D341Med (cell line): Measurements from ENCODE around the gene MRPL17.
"Not testable (repeated sequence)": the region's sequence is repeated elsewhere in the genome, so short reads cannot be mapped to it uniquely, and the experiment has no call there.

Source experiments
- DNase-seq: peaks from one replicate; pipeline ENCODE4 v3.0.0; 2012; ENCODE audit warnings: low spot score

Gene MRPL17

GRCh38 chr11:6682936-6683861, at the start of gene MRPL17:
MRPL17 (minus strand) TSS chr11:6683340; CDS start chr11:6683296, 44 bp downstream.
- DNase-seq: peak; percentile 95

GRCh38 chr11:6727971-6728760, 45.0 kb upstream of the MRPL17 start:
- DNase-seq: no peak

GRCh38 chr11:6725386-6725896, 42.3 kb upstream of the MRPL17 start:
- DNase-seq: no peak

GRCh38 chr11:6724013-6724412, 40.9 kb upstream of the MRPL17 start:
- no peak for DNase-seq

- DNase-seq: no peak
Observed at GRCh38 chr11:6721343-6721742, 38.2 kb upstream of the MRPL17 start.

- no peak for DNase-seq
Observed at GRCh38 chr11:6719576-6719975, 36.4 kb upstream of the MRPL17 start.

GRCh38 chr11:6717426-6717825, 34.3 kb upstream of the MRPL17 start:
- DNase-seq: no peak

- DNase-seq: not testable (repeated sequence)
Observed at GRCh38 chr11:6711552-6711951, 28.4 kb upstream of the MRPL17 start.

- DNase-seq: no peak
Observed at GRCh38 chr11:6708876-6709275, 25.7 kb upstream of the MRPL17 start.

- DNase-seq: peak; percentile 57
Observed at GRCh38 chr11:6705905-6706535, 22.9 kb upstream of the MRPL17 start.

- peak; percentile 41 for DNase-seq
Observed at GRCh38 chr11:6703247-6704063, 20.3 kb upstream of the MRPL17 start.

GRCh38 chr11:6701955-6702354, 18.8 kb upstream of the MRPL17 start:
- not testable (repeated sequence) for DNase-seq

- no peak for DNase-seq
Observed at GRCh38 chr11:6695377-6695776, 12.2 kb upstream of the MRPL17 start.

GRCh38 chr11:6694229-6694535, 11.0 kb upstream of the MRPL17 start:
- no peak for DNase-seq

- DNase-seq: no peak
Observed at GRCh38 chr11:6693342-6694228, 10.4 kb upstream of the MRPL17 start.

- no peak for DNase-seq
Observed at GRCh38 chr11:6692128-6692527, 9.0 kb upstream of the MRPL17 start.

GRCh38 chr11:6690431-6691132, 7.4 kb upstream of the MRPL17 start:
- DNase-seq: not testable (repeated sequence)

GRCh38 chr11:6687876-6688275, 4.7 kb upstream of the MRPL17 start:
- no peak for DNase-seq

GRCh38 chr11:6686006-6686405, 2.9 kb upstream of the MRPL17 start:
- DNase-seq: no peak

- DNase-seq: not testable (repeated sequence)
Observed at GRCh38 chr11:6684068-6684467, 928 bp upstream of the MRPL17 start.
